T-helper 22 cell (primary cell): ENCODE results near the gene MRPL52.
A peak's percentile ranks its signal among the peaks of the same experiment; 100 is the strongest.
"Not testable (repeated sequence)": the region's sequence is repeated elsewhere in the genome, so short reads cannot be mapped to it uniquely, and the experiment has no call there.

ENCODE experiments used
- DNase-seq: peaks from one replicate; pipeline ENCODE4 v3.0.0-alpha.2; 2020; ENCODE audit warnings: low read depth

MRPL52 gene

DNA sequence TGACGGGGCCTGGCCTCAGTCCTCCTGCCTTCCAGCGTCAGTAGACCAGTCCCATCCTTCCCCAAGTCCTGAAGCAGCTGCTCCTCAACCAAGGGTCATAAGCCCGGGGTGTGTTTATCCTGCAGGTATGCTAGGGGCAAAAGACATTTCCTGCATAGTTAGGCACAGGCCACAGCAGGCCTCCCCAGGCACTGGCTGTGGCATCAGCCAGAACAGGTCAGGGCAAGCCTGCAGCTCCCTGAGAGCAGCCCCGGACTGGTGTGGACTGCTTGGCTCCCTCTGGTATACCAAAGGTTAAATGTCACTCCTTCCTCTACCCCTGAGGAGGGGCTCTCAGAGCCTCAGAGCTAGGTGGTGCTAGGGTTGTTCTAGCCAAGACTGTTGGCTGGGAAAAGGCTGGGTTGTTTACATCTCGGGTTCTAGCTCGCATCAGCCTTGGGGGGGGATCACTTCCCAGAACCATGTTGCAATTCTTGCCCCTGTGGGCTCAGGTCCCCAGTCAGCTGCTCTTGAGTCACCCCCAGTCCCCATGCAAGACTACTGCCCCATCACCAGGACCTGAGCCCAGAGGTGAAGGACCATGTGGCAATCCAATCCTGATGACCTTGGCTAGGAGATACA is 9.6 kb downstream of the MRPL52 start:
- DNase-seq = no peak

DNA sequence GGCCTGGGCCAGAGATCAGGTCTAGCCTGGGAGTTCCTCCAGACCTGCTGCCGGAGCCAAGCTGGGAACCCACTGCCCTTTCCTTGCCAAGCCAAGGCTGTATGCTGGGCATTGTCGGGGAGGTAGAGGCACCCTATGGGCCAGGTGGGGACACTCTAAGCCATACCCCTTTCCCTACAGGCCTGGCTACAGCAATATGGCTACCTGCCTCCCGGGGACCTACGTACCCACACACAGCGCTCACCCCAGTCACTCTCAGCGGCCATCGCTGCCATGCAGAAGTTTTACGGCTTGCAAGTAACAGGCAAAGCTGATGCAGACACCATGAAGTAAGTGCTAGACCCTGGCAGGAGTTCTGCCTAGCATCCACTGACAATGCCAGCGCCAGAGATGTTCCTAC is 11.6 kb downstream of the MRPL52 start:
- no peak for DNase-seq

DNA sequence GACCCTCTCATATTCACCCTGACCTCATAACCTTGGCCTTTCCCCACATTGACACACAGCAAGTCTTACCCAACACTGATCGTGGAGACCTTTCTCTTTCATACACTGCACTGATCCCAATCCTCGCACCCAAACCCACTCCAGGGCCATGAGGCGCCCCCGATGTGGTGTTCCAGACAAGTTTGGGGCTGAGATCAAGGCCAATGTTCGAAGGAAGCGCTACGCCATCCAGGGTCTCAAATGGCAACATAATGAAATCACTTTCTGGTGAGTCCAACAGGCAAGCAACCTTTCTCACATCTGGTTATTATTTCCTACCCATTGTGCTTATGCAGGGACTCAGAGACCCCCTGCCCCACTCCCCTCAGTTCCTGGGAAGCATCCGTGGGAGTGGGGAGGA is 12.1 kb downstream of the MRPL52 start:
- DNase-seq = no peak

DNA sequence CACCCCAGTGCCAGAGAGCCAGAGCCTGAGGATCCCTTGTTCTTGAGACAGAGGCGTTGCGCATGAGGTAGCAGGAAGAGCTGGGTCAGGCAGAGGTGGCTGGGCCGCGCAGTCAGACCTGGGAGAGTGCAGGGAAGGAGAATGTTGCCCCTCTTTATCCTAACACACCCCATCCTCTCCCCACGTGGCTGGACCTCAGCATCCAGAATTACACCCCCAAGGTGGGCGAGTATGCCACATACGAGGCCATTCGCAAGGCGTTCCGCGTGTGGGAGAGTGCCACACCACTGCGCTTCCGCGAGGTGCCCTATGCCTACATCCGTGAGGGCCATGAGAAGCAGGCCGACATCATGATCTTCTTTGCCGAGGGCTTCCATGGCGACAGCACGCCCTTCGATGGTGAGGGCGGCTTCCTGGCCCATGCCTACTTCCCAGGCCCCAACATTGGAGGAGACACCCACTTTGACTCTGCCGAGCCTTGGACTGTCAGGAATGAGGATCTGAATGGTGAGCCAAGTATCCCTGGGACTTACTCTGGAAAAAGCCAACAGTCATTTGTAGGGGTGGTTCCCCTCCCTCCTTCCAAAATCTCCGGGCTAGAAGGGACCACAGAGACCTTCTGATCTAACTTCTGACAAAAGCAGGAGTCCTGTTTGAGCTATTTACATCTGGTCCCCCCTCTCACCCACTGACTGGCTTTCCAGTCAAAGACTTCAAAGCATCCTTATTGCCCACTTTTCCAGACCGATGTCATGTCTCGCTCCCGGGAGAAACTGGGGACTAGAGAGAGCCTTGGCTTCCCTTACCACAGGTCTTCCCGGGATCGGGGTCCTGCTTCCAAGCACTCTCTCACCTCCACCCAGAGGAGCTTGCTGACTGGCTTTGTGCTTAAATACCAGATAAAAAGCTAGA is 12.8 kb downstream of the MRPL52 start:
- DNase-seq = no peak

DNA sequence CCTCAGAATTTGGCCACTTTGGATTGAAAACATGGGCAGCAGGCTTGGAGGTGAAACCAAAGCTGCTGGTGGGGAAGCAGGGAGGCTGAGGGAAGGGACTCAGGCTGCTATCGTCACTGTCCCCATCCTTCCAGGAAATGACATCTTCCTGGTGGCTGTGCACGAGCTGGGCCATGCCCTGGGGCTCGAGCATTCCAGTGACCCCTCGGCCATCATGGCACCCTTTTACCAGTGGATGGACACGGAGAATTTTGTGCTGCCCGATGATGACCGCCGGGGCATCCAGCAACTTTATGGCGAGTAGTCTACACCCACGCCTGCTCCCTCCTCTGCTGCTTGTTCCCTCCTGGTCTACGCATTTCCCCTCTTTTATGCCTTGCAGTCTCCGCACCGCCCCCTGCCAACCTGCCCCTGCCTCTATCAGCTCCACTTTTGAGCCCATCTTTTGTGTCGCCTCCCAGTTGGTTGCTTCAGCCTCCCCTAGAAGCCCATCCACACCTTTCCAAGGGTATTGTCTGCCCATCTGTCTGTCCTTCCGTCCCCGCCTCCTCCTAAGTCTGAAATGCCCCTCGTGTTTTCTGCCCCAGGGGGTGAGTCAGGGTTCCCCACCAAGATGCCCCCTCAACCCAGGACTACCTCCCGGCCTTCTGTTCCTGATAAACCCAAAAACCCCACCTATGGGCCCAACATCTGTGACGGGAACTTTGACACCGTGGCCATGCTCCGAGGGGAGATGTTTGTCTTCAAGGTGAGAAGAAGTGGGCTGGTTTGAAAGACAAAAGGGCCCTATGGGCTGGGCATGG is 13.6 kb downstream of the MRPL52 start:
- DNase-seq = no peak

DNA sequence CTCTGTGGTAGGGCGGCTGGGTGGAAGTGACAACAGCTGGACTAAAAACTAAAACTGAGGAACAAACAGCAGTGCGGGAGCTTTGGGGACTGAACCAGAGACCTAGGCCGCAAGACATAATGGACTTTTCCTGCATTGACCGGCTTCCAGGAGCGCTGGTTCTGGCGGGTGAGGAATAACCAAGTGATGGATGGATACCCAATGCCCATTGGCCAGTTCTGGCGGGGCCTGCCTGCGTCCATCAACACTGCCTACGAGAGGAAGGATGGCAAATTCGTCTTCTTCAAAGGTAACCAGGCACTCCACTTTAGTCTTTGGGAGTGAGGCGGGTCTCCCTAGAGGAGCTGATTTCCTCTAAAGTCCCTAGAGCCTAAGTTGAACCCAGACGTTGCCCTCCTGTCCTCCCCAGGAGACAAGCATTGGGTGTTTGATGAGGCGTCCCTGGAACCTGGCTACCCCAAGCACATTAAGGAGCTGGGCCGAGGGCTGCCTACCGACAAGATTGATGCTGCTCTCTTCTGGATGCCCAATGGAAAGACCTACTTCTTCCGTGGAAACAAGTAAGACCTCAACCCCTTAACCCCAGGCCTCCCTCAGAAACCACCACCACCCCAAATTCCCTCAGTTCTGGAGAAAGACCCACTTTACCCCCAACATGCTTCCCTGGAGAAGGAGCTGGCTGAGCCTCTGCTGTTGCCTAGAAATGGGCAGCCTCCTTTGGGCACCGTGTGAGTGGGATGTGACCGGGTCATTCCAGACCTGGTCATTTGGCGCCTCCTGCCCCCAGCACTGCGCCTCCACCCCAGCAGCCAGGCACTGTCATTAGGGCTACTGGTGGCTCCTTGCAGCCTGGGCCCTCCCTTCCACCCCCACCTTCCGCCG is 14.8 kb downstream of the MRPL52 start:
- no peak for DNase-seq

DNA sequence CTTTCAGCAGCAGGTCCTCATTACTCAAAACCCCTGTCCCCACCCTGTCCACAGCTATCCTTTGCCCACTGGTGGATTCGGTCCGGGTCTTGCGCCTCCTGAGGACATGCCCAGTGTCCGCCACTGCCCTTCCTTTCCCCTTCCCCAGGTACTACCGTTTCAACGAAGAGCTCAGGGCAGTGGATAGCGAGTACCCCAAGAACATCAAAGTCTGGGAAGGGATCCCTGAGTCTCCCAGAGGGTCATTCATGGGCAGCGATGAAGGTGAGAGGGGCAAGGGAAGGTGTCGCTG is 15.4 kb downstream of the MRPL52 start:
- no peak for DNase-seq

DNA sequence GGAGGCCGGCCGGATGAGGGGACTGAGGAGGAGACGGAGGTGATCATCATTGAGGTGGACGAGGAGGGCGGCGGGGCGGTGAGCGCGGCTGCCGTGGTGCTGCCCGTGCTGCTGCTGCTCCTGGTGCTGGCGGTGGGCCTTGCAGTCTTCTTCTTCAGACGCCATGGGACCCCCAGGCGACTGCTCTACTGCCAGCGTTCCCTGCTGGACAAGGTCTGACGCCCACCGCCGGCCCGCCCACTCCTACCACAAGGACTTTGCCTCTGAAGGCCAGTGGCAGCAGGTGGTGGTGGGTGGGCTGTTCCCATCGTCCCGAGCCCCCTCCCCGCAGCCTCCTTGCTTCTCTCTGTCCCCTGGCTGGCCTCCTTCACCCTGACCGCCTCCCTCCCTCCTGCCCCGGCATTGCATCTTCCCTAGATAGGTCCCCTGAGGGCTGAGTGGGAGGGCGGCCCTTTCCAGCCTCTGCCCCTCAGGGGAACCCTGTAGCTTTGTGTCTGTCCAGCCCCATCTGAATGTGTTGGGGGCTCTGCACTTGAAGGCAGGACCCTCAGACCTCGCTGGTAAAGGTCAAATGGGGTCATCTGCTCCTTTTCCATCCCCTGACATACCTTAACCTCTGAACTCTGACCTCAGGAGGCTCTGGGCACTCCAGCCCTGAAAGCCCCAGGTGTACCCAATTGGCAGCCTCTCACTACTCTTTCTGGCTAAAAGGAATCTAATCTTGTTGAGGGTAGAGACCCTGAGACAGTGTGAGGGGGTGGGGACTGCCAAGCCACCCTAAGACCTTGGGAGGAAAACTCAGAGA is 16.3 kb downstream of the MRPL52 start:
- no peak for DNase-seq

DNA sequence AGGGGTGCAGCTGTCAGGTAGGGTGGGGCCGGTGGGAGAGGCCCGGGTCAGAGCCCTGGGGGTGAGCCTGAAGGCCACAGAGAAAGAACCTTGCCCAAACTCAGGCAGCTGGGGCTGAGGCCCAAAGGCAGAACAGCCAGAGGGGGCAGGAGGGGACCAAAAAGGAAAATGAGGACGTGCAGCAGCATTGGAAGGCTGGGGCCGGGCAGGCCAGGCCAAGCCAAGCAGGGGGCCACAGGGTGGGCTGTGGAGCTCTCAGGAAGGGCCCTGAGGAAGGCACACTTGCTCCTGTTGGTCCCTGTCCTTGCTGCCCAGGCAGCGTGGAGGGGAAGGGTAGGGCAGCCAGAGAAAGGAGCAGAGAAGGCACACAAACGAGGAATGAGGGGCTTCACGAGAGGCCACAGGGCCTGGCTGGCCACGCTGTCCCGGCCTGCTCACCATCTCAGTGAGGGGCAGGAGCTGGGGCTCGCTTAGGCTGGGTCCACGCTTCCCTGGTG is 17.2 kb downstream of the MRPL52 start:
- DNase-seq = no peak

DNA sequence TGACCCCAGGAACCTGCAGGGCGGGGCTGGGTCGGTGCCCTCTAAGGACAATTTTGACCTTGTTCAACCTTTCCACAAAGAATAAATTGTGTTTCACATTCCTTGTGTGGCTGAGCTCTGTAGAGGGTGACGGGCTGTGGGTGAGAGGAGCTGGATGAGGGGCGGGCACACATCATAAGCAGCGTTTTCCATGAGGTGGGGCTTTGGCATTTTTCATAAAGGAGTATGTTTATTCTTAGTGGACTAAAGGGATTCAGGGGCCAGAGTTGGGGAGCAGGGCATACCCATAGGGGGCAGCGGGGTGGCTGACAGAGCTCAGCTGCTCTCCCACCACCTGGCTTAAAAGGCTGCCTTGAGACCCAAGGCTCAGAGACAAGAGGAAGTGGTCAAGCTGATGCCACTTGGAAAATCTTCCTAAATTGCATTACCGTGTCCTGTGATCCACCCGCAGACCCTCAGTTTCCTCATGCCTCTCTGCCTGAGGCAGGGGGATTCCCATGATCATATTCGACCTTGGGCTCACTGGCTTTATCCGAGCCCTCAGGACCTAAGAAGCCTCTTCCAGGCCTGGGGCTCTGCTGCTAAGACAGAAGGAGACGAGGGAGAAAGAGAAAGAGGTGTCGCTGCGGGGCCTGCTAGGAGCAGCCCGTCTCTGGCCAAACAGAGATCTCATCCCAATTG is 18.1 kb downstream of the MRPL52 start:
- DNase-seq = no peak

DNA sequence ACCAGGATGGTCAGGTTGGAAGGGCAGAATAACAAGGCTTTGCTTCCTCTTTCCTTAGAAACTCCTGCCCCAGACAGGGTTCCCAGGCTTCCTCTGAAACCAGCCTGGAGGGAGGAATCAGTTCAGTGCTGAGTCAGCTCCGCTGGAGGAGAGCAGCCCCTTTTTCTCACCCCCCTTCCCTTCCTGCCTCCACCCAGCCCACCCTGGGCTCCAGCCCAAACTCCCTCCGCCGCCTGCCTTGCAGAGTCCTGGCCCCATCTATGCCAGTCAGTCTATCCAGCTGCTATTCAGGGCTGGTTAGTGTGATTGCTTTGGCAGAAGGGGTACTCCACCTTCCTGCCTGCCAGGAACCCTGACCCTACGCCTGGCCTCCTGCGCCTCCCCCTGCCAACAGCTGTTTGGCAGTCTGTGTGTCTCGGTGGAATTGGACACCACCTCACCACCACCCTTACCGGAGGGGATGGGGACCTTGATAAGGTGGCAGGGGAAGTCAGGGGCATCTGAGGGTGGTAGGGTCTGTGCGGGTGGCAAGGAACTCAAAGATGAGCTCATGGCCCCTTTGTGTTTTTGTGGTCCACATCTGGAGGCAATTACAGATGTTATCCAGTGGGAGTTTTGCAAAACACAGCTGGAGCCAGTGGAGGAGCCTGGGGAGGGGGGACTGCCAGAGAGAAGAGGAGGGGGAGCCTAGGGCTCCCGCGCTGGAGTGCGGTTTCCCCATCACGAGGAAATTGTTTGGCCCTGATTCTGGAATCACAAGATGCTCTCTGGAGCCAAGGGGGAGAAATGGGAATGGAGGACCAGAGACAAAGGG is 18.9 kb downstream of the MRPL52 start:
- DNase-seq = no peak

DNA sequence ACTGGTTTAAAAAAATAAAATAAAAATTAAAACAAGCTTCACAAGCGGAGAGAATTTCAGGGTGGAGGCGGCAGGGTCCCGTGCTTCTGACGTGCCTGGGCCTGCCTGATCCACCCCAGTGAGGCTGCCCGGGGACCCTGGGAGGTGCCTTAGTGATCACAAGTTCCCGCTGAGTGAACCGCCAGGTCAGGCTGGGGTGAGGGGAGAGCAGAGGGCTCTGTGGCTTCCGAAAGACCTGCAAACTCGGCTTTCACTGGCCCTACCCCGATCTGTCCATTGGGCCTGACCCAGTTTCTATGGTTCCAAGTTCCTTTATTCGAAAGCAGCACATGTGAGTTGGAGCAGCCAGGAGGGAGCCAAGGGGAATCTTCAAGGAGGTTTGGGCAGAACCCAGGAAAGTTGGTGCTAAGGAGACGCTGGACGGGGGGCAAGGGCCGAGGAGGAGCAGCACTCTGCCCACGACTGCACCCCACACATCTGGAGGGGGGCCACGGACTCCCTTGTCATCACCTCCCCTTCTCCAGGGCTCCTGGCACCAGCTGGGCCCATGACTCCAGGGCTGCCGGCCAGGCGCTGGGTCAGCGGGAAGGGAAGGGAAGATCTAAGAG is 19.6 kb downstream of the MRPL52 start:
- DNase-seq = no peak

DNA sequence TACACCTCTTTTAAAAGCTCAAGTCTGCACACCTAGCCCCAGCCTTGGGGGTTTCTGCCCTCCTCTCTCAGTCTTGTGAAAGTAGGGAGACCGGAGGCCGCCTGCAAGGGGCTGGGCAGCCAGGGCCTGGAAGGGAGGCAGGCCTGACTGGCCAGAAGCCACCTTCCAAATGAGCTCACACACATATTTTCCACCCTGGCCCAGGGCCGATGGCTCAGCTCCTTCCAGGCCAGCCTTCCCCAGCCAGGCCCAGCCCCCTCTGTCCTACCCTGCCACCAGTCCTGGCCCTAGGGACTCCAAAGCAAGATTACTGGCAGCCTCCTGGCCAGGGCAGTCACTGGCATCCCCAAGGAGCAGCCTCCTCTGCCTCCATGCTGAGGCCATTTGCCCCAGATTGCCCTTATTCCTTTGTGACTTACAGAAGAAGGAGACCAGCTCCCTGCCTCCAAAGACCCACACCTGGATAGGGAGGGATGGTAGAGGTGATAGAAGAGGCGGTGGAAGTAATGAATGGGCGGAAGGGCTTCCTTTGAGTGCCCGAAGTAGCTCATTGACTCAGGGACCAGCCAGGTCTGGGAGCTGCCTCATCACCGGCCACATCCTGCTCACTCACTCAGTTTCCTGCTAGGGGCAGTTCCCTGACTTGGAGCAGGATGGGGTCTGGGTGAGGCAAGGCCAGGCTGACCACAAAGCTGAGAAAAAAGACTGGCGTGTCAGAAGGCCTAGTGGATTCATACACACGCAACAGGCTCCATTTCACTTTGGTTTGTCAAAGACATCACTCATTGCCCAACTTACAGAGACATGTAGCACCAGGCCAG is 21.5 kb downstream of the MRPL52 start:
- no peak for DNase-seq

DNA sequence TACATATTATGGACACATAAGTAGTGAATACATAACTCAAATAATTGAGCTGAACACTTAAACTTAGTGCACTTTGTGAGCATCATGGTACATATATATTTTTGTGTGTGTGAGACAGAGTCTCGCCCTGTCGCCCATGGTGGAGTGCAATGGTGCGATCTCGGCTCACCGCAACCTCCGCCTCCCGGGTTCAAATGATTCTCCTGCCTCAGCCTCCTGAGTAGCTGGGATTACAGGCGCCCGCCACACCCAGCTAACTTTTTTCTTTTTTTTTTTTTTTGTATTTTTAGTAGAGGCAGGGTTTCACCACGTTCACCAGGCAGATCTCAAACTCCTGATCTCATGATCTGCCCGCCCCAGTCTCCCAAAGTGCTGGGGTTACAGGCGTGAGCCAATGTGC is 22.5 kb downstream of the MRPL52 start:
- DNase-seq = not testable (repeated sequence)

DNA sequence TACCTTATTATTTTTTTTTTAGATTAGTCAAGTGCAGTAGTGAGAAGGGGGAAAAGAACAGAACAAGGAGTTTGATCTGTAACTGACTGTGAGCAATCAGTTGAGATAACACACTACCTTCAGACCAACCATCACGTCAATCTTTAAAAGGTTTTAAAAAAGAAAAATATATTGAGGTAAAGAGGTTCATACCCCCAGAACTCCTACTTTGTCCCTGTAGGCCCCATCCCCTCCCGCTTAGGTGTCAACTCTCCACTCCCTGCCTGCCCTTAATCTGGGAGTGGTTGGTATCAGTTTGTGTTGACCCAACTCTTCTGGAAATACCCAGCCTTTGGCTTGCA is 22.9 kb downstream of the MRPL52 start:
- DNase-seq = no peak

DNA sequence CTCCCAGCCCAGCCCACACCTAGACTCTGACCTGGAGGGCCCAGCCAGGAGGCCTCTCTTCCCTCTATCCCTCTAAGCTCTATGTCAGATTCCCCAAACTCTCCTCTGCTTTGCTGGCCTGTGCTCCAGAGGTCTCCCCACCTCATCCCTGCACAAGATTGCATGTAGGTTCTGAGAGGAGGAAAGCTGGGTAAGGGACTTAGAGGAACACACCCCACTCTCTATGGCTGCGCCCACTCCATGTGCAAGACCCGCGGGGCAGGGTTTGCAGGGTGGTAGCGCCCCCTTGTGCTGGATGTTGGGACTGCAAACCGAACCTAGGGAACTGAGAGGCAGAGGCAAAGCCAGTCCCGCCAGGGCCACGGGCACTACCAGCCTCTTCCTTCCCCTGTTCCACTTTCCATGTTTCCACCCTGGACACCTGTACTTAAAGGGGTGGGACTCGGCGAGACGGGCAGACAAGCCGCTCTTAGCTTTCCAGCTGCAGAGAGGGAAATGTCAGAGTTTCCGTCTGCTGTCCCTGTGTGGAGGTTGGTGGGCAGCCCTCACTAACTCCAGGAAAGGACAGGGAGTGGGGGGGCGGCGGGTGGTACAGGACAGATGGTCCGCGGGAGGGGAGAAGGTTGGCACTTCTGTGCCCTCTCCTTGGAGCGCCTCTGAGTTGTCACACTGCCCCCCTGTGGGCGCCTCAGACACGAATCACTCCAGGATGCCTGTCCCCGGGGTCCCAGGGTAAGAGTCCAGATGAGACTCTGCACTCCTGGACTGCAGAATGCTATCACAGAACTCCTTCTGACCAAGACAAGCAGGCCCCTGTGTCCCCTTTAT is 23.5 kb downstream of the MRPL52 start:
- peak; percentile 59 for DNase-seq

DNA sequence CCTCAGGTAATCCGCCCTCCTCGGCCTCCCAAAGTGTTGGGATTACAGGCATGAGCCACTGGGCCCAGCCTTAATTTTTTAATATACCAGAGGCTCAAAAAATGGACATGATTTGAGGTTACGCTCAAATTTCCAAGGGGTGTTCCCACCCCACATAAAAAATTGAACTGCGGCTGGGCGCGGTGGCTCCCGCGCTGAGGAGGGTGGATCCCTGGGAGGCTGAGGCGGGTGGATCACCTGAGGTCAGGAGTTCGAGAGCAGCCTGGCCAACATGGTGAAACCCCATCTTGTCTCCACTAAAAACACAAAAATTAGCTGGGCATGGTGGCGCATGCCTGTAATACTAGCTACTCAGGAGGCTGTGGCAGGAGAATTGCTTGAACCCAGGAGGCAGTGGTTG is 24.6 kb downstream of the MRPL52 start:
- DNase-seq = not testable (repeated sequence)
